Stimulated activated CD8-positive, alpha-beta memory T cell treated with anti-CD3 and anti-CD28 coated beads, Interleukin-7, amount 100 ng/mL, for 1 hour (primary cell): Measurements from ENCODE around the gene DENND1A.

Source experiments
- DNase-seq, 2 donors: peaks; one replicate each; pipeline ENCODE4 v3.0.0-alpha.2; 2020; ENCODE audit warnings: low read depth in 2 of 2

The DENND1A gene

DNA sequence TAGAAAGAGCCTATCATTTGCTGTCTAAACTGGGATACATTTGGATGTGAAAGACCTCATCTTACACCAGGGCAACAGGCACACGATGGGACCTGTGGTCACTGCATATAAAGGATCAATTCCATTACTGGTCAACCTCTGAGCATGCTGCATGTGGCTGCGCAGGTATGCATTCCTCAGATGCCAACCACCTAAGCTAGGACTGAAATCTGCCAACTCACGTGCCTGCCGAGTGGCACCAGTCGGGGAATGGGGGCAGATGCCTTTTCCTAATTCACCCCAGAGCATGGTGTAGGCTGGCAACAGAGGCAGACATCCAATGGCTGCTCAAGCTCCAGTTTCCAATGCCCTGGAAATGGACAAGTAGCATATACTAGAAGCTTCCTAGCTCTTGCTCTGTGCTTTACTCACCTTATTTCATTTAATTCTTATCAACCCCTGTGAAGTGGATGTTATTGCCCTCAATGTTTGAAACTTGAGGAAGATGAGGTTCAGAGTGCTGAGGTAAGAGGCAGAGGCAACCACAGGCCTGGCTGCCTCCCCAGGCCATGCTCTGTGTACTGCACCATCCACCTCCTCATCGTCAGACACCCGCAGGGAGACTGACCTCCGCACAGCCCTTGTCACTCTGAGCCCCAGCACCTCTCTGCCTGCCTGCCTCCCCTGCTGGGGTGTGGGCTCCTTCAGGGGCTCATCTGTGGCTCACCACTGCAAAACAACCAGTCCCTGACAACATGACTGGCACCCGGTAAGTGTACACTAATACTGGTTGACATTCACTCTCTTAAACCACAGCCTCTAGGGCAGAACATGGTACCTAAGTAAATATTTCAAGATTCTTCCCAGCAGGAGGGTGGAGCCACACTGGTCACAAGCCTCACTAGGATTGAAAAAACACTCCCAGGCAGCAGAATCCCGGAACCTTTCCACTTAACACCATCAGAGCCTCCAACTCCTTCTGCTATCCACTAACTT is 345.4 kb downstream of the DENND1A start:
- no peak for DNase-seq

DNA sequence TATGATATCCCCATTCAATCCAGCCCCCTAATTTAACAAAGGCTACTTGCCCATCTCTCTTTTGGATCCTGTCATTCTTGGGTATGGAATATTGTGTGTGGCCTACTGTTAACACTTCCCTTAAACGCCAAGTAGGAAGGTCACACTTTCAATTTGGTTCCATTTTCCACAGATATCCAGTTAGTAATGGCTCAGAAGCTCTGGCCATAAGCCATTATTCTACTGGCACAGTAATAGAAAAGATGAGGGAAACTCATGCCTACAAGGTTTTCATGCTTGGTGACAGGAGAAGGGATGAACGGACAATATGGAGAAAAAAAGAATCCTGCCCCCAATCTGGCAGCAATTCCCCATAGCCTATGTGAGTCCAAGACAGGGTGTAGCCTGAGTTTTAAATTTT is 346.3 kb downstream of the DENND1A start:
- no peak for DNase-seq

DNA sequence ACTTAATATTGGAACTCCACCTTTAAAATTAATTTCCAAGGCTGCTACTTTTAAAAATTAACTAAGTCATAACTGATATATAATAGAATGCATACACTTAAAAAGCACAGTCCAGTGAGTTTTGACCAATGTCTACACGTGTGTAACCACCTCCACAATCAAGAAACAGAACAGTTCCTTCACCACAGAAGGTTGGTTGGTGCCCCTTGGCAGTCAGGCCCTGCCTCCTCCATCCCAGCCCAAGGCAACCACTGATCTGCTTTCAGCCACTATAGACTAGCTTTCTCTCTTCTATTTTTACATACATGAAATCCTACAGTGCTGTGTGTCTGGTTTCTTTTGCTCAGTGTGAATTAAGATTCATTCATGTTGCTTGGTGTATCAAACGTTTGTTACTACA is 358.7 kb downstream of the DENND1A start:
- no peak for DNase-seq

DNA sequence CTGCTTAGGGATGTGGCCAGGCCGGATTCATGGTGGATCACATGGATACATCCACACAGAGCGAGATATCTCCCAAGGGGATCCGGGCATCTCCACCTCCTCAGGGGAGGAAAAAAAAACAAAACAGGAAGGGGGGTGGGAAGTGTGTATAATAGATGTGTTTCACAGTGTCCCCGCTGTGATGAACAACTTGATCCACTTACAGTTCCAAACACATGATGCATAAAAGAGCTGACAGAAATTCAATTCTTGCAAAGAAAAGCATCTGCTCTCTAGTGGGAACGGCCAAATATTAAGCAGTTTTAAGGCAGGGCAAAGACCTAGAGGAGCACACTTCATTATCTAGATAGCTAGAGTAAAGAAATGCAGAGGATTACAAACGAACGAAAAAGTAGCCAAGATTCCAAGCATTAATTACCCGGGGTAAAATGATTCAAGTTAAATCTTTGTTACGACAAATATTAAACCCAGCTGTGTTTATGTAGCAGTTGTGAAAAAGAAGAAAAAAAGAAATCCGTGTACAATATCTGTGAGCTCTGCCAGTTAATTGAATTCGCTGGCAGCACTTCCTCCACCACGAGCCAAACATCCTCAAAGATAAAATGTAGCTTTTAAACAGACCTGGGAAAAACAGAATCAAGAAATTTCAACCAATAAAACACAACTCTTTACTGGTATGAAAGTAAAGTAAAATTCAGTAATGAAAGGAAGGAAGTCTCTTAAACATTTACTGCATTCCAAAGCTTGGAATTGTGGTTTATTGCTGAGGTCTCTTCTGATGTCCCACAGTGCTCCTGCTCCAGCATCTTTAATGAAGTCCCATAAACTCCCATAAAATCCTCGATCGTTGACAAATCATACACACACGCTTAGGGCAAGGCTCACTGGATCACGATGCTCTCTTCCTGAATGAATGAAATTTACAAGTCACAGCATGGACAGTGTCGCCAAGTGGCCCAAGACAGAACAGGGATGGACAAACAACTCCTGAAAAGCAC is 360.9 kb downstream of the DENND1A start:
- DNase-seq, result no peak

DNA sequence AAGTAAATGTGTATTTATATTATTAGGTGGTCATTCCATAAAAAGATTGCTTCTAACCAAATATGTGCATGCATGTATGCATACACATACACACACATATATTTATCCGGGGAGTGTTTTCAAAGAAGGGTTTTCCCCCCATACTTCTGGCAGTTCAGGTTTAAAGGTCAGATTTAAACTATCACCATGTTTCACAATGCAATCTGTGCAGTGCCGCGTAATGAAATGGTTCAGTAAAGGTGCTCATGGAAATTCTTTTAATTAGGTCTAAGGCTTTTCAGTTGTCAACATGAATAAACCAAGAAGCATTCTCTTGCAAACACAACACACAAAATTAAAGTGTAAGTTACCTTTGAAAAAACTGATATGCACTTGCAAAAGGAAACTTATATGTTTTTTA is 362.9 kb downstream of the DENND1A start:
- no peak for DNase-seq

DNA sequence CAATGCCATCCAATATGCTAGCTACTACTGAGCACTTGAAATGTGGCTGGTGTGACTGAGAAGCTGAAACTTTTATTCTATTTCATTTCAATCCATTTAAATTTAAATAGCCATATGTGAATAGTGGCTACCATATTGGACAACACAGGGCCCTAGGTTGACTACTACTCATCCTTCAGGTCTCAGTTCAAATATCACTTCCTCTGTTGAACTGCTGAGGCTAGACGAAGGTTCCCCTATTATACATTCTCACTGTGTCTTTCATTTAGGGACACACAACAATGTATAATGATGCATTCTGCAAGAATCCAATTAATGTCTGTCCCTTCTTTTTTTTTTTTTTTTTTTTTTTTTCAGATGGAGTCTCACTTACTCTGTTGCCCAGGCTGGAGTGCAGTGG is 365.3 kb downstream of the DENND1A start:
- DNase-seq, result no peak

DNA sequence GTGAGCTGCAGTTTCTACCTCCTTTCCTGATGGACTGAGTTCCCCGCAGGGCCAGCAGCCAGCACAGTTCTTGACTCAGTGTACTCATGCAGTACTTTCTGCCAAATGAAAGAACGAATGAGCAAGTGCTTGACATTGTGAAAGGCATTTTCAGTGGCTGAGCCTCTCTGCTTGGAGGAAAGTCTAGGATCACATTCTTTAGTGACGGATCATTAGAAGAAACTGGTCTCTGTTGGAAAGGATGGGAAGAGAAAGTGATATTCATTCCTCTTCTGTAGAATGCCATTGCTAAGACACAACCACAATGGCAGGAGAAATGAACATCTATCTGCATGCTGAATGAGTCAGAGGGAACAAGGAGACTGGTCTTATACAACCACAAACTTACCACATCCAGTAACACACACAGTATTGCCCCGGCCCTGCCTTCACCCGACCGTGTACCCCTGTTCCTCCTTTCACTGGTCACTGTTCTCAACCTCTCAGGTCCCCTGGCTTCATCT is 367.0 kb downstream of the DENND1A start:
- no peak for DNase-seq

DNA sequence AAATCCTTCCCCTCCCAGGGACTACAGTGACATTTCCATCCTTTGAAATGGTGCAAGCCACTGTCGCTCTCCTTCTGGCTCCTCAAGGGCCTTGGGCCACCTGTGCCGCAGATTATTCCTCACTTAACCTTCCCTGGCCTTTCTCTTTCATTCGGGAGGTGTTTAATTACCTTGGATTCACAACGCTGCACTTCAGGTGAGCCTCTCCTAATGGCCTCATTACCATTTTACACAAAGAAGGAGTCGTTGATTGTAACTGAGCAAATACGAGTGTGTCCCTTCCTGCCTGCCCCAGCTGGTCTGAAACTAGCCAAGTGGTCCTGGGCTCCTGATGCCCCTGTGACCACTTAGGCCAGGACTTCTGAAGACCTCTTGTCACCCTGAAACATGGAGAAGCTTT is 368.9 kb downstream of the DENND1A start:
- no peak for DNase-seq

DNA sequence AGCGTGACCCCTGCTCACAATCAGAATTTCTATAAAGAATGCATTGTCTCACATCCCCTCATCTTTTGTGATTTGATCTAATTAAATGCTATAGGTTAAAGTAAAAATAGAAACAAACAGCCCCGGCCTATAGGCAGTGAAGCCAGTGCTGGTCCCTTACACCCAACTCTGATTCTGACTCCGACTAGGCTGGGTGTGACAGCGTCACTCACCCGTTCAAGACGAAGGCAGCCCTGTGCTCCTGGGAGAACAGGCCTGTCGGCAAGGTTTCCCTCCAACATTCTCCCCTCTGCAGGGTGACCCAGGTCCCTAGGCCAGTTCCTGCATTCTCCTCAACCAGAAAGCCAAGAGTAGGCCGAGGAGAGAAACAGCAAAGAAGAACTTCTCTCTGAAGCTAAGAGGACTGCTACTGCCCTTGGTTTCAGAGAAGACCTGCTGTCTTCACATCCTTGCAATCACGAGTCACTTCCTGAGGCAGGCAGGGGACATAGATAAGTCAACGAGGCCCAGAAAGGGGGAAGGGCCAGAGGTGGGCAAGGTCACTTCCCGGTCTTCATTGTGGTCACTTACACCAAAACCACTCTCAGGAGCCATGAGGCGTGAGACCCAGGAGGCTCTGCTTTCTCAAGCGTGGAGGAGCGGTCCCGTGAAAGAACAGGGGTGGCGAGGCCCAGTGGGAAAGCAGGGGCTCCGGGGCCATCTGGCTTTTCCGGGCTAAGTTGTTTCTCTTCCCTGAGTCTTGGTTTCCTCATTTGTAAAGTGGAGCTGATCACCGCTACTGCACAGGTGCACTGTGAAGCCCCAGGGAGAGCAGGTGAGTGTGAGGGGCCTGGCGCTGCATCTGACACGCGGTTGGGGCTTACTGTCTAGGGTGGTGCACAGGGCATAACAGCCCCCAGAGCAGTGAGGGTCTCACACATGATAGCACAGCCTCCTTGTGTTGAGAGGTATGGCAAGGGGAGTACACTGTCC is 373.2 kb downstream of the DENND1A start:
- no peak for DNase-seq

DNA sequence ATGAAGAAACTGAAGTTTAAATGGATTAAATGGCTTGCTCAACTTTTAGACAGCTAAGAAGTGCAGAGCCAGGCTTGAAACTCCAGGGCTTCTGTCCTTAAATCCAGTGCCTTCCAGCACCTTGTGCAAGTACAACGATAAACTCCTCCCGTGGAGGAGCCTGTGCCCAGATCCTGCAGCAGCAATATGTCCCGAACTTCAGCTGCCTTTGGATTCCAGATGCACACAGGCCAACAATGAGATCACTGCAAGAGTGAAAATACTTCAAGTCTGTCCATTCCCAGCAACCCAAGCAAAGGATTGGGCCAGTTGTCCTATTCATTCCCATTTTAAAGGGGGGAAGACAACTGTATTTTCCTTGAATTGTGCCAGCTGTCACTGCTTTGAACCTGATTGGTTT is 374.3 kb downstream of the DENND1A start:
- DNase-seq, result no peak

DNA sequence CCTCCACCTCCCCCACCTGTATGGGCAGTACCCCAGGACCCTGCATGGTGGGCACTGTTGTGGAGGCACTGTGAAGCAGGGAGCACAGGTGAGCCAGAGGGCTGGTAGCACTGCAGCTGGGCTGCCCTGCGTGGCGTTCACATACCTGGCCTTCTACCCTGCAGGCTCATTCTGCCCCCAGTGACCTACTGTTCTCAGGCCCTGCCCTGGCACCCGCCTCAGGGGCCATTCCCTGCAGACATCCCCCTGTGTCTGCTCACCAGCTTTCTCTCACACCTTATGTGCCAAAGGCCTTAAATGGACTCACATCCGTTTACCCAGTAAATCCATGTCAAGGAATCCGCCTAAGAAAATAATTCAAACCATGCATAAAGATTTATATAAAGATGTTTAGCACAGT is 377.4 kb downstream of the DENND1A start:
- no peak for DNase-seq

DNA sequence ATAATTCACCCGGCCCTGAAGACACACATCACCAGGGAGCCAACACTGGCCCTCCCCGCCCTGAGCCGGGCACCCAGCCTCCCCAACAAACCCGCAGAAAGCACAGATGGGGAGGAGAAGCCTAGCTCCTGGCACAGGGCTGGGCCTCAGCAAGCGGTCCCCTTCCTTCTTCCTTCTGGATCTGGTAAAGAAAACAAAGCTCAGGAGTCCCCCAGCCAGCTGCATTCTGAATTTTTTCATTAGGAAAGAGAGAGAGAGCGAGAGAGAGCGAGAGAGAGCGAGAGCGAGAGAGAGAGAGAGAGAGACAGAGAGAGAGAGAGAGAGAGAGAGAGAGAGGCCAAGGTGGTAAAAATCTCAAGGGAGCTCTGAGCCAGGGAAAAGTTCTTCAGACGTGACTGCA is 378.2 kb downstream of the DENND1A start:
- DNase-seq, result no peak

DNA sequence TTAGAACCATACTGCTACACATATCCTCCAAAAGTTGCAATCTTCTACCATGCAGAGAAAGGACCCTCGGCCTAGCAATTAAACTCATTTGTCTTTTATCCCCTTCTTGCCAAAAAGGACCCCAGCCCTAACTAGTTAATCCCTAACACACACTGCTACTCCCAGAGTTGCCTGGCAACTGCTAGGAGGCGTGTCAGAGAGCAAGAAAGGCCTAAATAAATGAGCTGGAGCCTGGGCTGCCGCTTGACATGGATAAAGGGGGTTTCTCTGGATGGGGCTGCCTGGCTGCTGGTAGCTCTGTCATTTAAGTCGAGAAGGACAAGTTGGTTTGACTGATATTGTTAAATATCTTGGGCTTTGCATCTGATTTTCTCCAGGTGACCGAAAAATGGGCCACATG is 379.1 kb downstream of the DENND1A start:
- DNase-seq, result no peak

DNA sequence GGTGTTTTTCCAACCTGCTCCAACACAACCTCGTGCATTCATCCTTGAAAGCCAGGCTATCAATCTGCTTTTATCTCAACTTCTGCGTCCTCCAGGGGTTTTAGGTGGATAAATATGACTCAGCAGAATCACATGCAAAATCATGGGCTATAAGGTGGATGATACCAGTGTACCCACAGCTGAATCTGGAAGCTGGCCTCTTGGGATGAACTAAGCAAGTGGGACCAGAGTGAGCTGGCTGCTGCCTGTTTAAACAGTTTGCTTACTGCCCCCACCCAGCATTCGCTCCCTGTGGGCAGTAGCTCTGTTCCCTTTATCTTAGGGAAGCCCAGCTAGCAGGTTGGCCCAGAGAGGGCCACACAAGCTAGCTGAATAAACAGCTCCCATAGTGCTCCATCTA is 379.9 kb downstream of the DENND1A start:
- no peak for DNase-seq

DNA sequence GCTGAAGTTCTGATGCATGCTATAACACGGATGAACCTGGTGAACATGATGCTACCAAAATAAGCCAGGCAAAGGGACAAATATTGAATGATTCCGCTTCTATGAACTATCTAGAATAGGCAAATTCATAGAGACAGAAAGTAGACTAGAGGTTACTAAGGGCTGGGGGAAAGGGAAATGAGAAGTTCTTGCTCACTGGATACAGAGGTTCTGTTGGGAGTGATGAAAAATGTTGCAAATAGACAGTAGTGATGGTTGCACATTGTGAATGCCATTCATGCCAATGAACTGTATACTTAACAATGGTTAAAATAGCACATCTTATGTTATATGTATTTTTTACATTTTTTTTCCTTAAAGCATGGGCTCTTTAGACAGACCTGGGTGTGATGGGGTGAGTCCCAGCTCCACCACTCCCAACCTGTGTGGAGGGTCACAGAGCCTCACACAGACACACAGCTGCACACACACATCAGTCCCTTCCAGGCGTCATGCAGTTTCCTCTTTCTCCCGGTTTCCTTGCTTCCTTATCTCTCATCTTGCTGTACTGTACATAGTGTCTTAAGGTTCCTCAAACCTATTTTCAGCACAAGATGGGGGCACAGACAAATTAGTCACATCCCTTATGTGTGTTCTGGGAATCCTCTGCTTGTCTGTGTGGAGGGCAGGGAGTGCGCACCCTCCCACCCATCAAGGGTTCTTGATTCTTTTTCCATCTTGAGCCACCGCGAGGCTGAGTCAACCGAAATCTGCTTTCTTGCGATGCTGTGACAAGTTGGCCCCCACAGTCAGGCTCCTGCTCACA is 381.0 kb downstream of the DENND1A start:
- DNase-seq, result no peak

DNA sequence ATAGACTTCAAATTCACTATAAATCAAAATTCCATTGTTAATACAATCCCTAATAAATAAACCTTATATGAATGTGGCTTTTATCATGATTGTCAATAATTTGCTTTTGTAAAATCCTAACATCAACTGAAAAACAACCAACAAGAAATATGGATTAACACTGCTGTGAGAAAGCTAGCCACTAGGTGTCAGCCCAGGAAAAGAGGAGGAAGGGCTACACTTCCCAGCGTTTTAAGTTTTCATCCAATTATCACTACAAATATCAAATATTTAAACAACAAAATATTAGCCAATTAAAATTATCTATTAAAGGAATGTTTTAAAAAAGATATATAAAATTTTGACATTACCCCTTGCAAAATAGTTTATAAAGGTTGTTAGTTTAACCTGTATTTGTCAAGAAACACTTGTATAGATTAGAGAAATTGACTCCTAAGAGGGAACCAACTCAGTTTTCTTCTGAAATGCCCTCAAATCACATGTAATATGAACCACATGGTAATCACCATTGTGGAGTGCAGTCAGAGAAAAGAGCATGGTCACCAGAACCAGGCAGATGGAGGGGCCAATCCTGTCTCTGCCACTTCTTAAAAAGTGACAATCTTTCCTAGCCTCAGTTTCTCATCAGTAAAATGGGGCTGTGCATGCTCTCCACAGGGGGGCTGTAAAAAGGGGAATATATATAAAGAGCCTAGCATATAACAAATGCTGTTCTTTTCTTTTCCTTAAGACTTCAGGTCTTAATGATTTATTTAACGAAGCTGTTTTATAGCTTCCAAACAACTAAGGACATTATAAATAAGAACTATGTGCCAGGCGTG is 385.7 kb downstream of the DENND1A start:
- DNase-seq, result no peak

DNA sequence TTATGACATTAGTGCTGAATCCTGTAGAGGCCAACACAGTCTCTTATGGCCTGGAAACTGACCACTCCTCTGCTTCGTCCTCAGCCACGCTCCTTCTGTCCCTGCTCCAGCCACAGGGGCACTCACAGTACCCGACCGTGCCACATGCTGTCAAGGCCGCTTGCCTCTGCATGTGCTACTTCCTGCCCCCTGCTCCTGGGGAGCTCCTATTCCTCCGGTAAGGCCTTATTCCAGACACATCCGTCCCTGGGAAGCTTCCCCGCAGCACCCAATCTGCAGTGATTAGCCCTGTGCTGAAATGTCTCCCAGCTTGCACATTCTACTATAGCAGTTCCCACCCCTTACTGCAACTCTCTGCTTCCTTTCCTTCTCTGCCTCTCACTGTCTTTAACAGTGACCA is 386.4 kb downstream of the DENND1A start:
- no peak for DNase-seq

DNA sequence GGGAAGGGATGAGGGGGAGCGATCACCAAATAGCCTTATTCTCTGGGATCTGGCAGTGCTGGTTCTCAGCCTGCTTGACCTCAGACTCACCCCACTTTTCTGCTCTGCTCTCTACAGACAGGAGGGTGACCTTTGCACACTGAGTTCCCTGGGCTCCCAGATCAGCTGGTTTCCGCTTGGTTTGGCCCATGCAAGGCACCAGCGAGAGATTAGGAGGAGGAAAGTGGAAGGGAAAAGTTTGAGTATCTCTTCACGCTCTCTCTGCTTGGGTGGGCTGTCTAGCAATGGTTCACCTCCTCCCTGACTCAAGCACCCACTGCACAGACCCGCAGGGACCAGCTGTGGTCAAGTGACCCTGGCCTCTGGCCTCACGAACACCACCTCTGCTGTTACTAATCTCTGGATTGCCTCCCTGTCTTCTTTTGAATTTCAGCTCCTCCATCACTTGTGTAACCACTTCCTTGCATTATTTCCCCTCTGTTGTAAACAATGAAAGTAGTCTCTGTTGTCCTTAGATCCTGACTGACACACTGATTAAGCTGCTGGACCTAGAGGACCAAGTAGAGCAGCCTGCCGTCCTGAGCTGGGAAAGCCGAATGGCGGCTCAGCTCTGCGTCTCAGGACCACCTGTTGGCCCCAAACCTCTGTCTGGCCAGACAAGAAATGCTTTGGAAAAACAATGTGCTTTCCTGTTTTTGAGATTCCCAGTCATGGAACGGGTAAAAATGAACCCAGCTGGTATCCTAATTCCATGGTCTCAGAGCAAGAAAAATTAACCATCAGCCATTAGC is 387.3 kb downstream of the DENND1A start:
- no peak for DNase-seq

DNA sequence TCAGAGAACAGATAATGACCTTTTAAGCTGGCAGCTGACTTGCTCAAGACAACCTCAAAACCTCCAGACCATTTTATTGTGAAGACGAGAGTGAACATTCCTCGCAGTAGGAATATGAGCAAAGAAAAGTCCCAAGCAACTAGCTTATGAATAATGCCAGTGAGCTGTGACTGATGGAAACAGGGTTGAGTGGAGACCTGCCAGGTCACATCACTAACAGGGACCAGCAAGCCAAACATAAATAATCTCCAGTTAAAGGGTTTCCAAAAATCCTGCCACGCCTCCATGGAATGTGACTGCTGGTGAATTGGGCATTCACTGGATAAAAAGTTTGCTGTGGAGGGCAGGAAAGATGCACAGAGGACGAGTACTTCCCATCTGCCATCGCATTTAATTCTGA is 388.5 kb downstream of the DENND1A start:
- no peak for DNase-seq
